H1 (cell line): ENCODE measurements around the gene ANKRD6. TPM values are rescaled to one million over a fixed set of nuclear protein-coding genes. Genes with fewer than 3 reads are reported as not detected.

Experiments
- CTCF ChIA-PET: fragments of 300-600 bp; sonication (Branson Sonifier 250); formaldehyde crosslinking; loops from one replicate; lab custom pipeline; 2021; ENCODE audit not compliant: partially characterized antibody; lab: Charles Lee
- POLR2A ChIA-PET: fragments of 300-600 bp; sonication (Branson Sonifier 250); formaldehyde crosslinking; loops from one replicate; lab custom pipeline; 2021; ENCODE audit warnings: inconsistent platforms; ENCODE audit not compliant: partially characterized antibody; lab: Charles Lee
- DNase-seq, 2 experiments: peaks; one replicate each; pipeline versions ENCODE4 v3.0.0 to v3.0.0-alpha.2; 2010 to 2022; ENCODE audit warnings: low spot score in 2 of 2, low read depth in 1 of 2, mixed read lengths in 1 of 2
- FAIRE-seq: peaks from 2 replicates; lab custom pipeline; 2011; peaks lifted over from hg19 to GRCh38; lab: Jason Lieb, UNC
- H2AFZ ChIP-seq: 2 replicates; pipeline ENCODE4 v1.8.1; 2012; ENCODE audit warnings: low read length, inconsistent platforms
- H2AK5ac ChIP-seq: 2 replicates; pipeline ENCODE4 v1.6.1; 2013; ENCODE audit warnings: low read depth, low read length
- H2BK120ac ChIP-seq: replicated peaks from 2 replicates; pipeline ENCODE3; 2013; ENCODE audit warnings: low read depth, low read length, inconsistent platforms
- H2BK12ac ChIP-seq: 2 replicates; pipeline ENCODE4 v1.6.1; 2013; ENCODE audit warnings: low read depth, low read length
- H2BK15ac ChIP-seq: 2 replicates; pipeline ENCODE4 v1.6.1; 2013; ENCODE audit warnings: low read length
- H2BK20ac ChIP-seq: 2 replicates; pipeline ENCODE4 v1.6.1; 2013; ENCODE audit warnings: low read length
- H2BK5ac ChIP-seq: 2 replicates; pipeline ENCODE4 v1.6.1; 2013; ENCODE audit warnings: low read depth, low read length
- H3K14ac ChIP-seq: 2 replicates; pipeline ENCODE4 v1.6.1; 2013; ENCODE audit warnings: inconsistent platforms; ENCODE audit not compliant: insufficient read length
- H3K18ac ChIP-seq: 2 replicates; pipeline ENCODE4 v1.6.1; 2013; ENCODE audit warnings: low read length; ENCODE audit errors: extremely low read depth
- H3K23ac ChIP-seq: 2 replicates; pipeline ENCODE4 v1.6.1; 2013; ENCODE audit warnings: inconsistent platforms; ENCODE audit not compliant: insufficient read length
- H3K23me2 ChIP-seq: 2 replicates; pipeline ENCODE4 v1.6.1; 2013; ENCODE audit warnings: low read depth, low read length
- H3K27ac ChIP-seq: 2 replicates; pipeline ENCODE4 v1.6.1; 2011; ENCODE audit warnings: low read depth, low read length, inconsistent platforms
- H3K27me3 ChIP-seq, 4 experiments: replicated peaks in 1 of 4; 1 replicate in 1 of 4; 2 replicates in 3 of 4; pipeline versions ENCODE4 v1.6.1 to v1.8.1; 2011 to 2013; ENCODE audit warnings: low read length in 3 of 4, mild to moderate bottlenecking in 3 of 4, inconsistent platforms in 2 of 4, mixed read lengths in 2 of 4, moderate library complexity in 1 of 4; ENCODE audit not compliant: control insufficient read depth in 3 of 4, insufficient read depth in 3 of 4; ENCODE audit errors: extremely low read depth in 1 of 4
- H3K36me3 ChIP-seq, 4 experiments: 2 replicates each; pipeline versions ENCODE4 v1.6.1 to v1.8.1; 2011 to 2013; ENCODE audit warnings: mild to moderate bottlenecking in 4 of 4, low read length in 3 of 4, moderate library complexity in 2 of 4, control low read depth in 1 of 4, inconsistent platforms in 1 of 4; ENCODE audit not compliant: insufficient read depth in 4 of 4, control insufficient read depth in 2 of 4
- H3K4ac ChIP-seq: replicated peaks from 2 replicates; pipeline ENCODE3; 2013; ENCODE audit warnings: low read length, low read depth, mixed read lengths, inconsistent platforms; ENCODE audit not compliant: insufficient read length
- H3K4me1 ChIP-seq, 4 experiments: replicated peaks in 1 of 4; 1 replicate in 1 of 4; 2 replicates in 3 of 4; pipeline versions ENCODE4 v1.6.1 to v1.8.1; 2011 to 2013; ENCODE audit warnings: low read length in 3 of 4, inconsistent platforms in 2 of 4, mixed read lengths in 1 of 4; ENCODE audit not compliant: insufficient read depth in 4 of 4, control insufficient read depth in 3 of 4
- H3K4me2 ChIP-seq, 2 experiments: 2 replicates each; pipeline versions ENCODE4 v1.6.1 to v1.8.1; 2011 to 2013; ENCODE audit warnings: low read depth in 2 of 2, low read length in 2 of 2, control low read depth in 1 of 2, inconsistent platforms in 1 of 2, mild to moderate bottlenecking in 1 of 2; ENCODE audit not compliant: insufficient read depth in 1 of 2
- H3K4me3 ChIP-seq, 4 experiments: fragments of 200-600, 300-600 bp in 1 of 4; sonication (generic), shearing (Covaris generic), sonication (Bioruptor Twin) in 1 of 4; 2 replicates each; pipeline versions ENCODE4 v1.5.1 to v1.8.1; 2011 to 2016; ENCODE audit warnings: low read length in 4 of 4, low read depth in 3 of 4, control low read depth in 2 of 4, inconsistent platforms in 2 of 4, mild to moderate bottlenecking in 2 of 4, mixed read lengths in 1 of 4, moderate library complexity in 1 of 4; ENCODE audit not compliant: insufficient read depth in 2 of 4; ENCODE audit errors: extremely low read depth in 1 of 4
- H3K56ac ChIP-seq: replicated peaks from 2 replicates; pipeline ENCODE3; 2013; ENCODE audit warnings: low read depth, mild to moderate bottlenecking, mixed read lengths, low read length, inconsistent platforms; ENCODE audit not compliant: insufficient read length
- H3K79me1 ChIP-seq: 2 replicates; pipeline ENCODE4 v1.6.1; 2013; ENCODE audit warnings: low read depth, low read length, control low read depth
- H3K79me2 ChIP-seq, 2 experiments: 2 replicates each; pipeline versions ENCODE4 v1.6.1 to v1.8.1; 2012 to 2013; ENCODE audit warnings: low read length in 2 of 2, mild to moderate bottlenecking in 2 of 2, inconsistent platforms in 1 of 2; ENCODE audit not compliant: insufficient read depth in 2 of 2, control insufficient read depth in 1 of 2
- H3K9ac ChIP-seq, 4 experiments: replicated peaks in 1 of 4; 1 replicate in 1 of 4; 2 replicates in 3 of 4; pipeline versions ENCODE4 v1.6.1 to v1.8.1; 2011 to 2013; ENCODE audit warnings: low read depth in 3 of 4, low read length in 3 of 4, control low read depth in 2 of 4, mild to moderate bottlenecking in 2 of 4, moderate library complexity in 2 of 4, inconsistent platforms in 1 of 4; ENCODE audit errors: extremely low read depth in 1 of 4
- H3K9me3 ChIP-seq, 2 experiments: 2 replicates each; pipeline versions ENCODE4 v1.6.1 to v1.8.1; 2012 to 2013; ENCODE audit warnings: mild to moderate bottlenecking in 2 of 2, moderate library complexity in 2 of 2, control low read depth in 1 of 2, inconsistent platforms in 1 of 2, low read depth in 1 of 2, low read length in 1 of 2, mixed read lengths in 1 of 2; ENCODE audit not compliant: insufficient read depth in 2 of 2
- H4K20me1 ChIP-seq, 2 experiments: replicated peaks in 1 of 2; 2 replicates each; pipeline versions ENCODE3 to v1.8.1; 2011 to 2013; ENCODE audit warnings: inconsistent platforms in 2 of 2, low read length in 2 of 2, mild to moderate bottlenecking in 1 of 2; ENCODE audit not compliant: insufficient read depth in 2 of 2, control insufficient read depth in 1 of 2
- H4K5ac ChIP-seq: 2 replicates; pipeline ENCODE4 v1.6.1; 2013; ENCODE audit warnings: low read length, low read depth, mixed read lengths, inconsistent platforms; ENCODE audit not compliant: insufficient read length
- H4K8ac ChIP-seq: 2 replicates; pipeline ENCODE4 v1.8.0; 2013; ENCODE audit warnings: mild to moderate bottlenecking, moderate library complexity, low read length, inconsistent platforms; ENCODE audit not compliant: insufficient read depth; ENCODE audit errors: extremely low read depth
- H4K91ac ChIP-seq: replicated peaks from 2 replicates; pipeline ENCODE3; 2013; ENCODE audit warnings: low read length, mixed read lengths, inconsistent platforms; ENCODE audit not compliant: insufficient read length
- BACH1 ChIP-seq: IDR thresholded peaks from 2 replicates; pipeline ENCODE4 v1.6.1; 2012; ENCODE audit warnings: low read length, improper control_type of control experiment
- BRCA1 ChIP-seq: IDR thresholded peaks from 2 replicates; pipeline ENCODE4 v1.6.1; 2012; ENCODE audit warnings: low read depth, low read length, improper control_type of control experiment
- KDM4A ChIP-seq: IDR thresholded peaks from one replicate; pipeline ENCODE4 v1.7.1; 2012; ENCODE audit warnings: low read depth, mild to moderate bottlenecking, moderate library complexity, low read length, inconsistent platforms; ENCODE audit not compliant: severe bottlenecking
- MAX ChIP-seq: IDR thresholded peaks from 2 replicates; pipeline ENCODE4 v1.6.1; 2012; ENCODE audit warnings: inconsistent platforms
- PHF8 ChIP-seq: fragments of 200-600 bp; sonication (generic); conservative IDR thresholded peaks from 2 replicates; pipeline ENCODE4 v1.7.1; 2012; ENCODE audit warnings: low read depth, mild to moderate bottlenecking, inconsistent platforms, low read length, moderate library complexity
- POLR2AphosphoS5 ChIP-seq: IDR thresholded peaks from 2 replicates; pipeline ENCODE4 v1.6.1; 2011; ENCODE audit warnings: low read depth, low read length
- POU5F1 ChIP-seq: IDR thresholded peaks from 2 replicates; pipeline ENCODE4 v1.6.1; 2011; ENCODE audit warnings: low read depth, mild to moderate bottlenecking, low read length, moderate library complexity
- SP2 ChIP-seq: IDR thresholded peaks from 2 replicates; pipeline ENCODE4 v1.6.1; 2012; ENCODE audit warnings: mild to moderate bottlenecking, low read length, inconsistent platforms
- TBP ChIP-seq: IDR thresholded peaks from 2 replicates; pipeline ENCODE4 v1.6.1; 2011; ENCODE audit warnings: low read depth, low read length, improper control_type of control experiment
- TCF12 ChIP-seq: IDR thresholded peaks from 2 replicates; pipeline ENCODE4 v1.6.1; 2011; ENCODE audit warnings: low read depth, mild to moderate bottlenecking, low read length
- WGBS, 2 experiments: shearing (Covaris generic) in 1 of 2; methylation state at CpG; one replicate each; pipeline versions ENCODE4 v1.1.6 to v1.1.7; 2013 to 2015; ENCODE audit warnings: low lambda C conversion rate in 2 of 2, mixed read lengths in 2 of 2, inconsistent platforms in 1 of 2, low coverage in 1 of 2, missing lambda C conversion rate in 1 of 2; ENCODE audit not compliant: insufficient replicate concordance in 2 of 2, insufficient coverage in 1 of 2, insufficient read length in 1 of 2; ENCODE audit errors: extremely low coverage in 1 of 2, missing lambda C conversion rate in 1 of 2; 5-methylcytosine and 5-hydroxymethylcytosine counted together
- polyA plus RNA-seq, 7 experiments: library from polyadenylated mRNA; depleted of rRNA in 3 of 7; stranded (reverse) in 5 of 7; unstranded in 2 of 7; fragments of >200 nt in 5 of 7; fragments of 200-250 nt in 2 of 7; gene quantifications; 1 replicate in 5 of 7; 2 replicates in 1 of 7; 4 replicates in 1 of 7; pipeline versions ENCODE4 v1.2.1 to v1.2.3, GENCODE V29; 2011 to 2013; ENCODE audit warnings: missing spikeins in 2 of 7, mixed read lengths in 2 of 7
- total RNA-seq: library from RNA; stranded (reverse); fragmentation: NEBNext Ultra II Directional; extraction: Animal tissue kit (Norgen Biotek cat#: 25700); gene quantifications from 2 replicates; pipeline ENCODE4 v1.2.1, GENCODE V29; 2021
- TF ChIP-seq, protein P1 (sequence below): IDR thresholded peaks from 2 replicates; pipeline ENCODE4 v1.6.1; 2011; ENCODE audit warnings: low read depth, mild to moderate bottlenecking, low read length; ENCODE audit not compliant: insufficient read depth

ANKRD6 gene
- total and polyA plus RNA-seq, 2 of the 8 experiments (the other 6 are each of a cell fraction or from before 2014, with no cell fraction given): 5.9 to 12.8 TPM

DNA sequence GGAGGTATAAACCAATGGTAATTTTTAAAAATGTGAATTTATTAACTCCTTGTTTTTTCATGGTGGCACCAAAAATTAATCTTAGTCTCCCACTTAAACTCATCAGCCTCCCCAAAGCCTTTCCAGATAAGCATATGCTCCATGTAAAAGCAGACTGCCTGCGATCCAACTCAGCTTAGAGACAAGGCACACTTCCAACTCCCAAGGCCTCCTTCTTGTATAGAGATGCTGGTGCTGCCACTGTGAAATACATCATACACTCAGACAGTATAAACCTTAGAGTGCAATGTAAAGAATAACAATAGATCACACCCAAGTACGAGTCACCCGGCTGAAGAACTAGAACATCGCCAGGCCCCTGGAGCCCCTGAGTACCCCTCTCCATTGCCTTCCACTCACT, 2.0 kb downstream of the ANKRD6 start:
- H3K27me3 ChIP-seq: peaks cover 0 to 18% (median 6%) of the 10 kb centered on the region in 4 experiments; a peak in 5 of 7 replicates
- H3K18ac ChIP-seq: no peak overlapping the region
- H3K27ac ChIP-seq: no peak overlapping the region
- H3K36me3 ChIP-seq: no peaks in the 10 kb centered on the region
- ChIA-PET POLR2A (no interaction called here), CTCF (interaction anchor here (0.5 to 1.8 kb wide), 6 partner anchors 9 to 273 kb away, joined by 3 to 15 read pairs (median 4); no protein-coding TSS in a partner anchor)
- no peak overlapping the region for H2AFZ ChIP-seq
- TF ChIP-seq MAX (no peak), POU5F1 (no peak), TCF12 (no peak), BRCA1 (no peak), BACH1 (no peak), SP2 (no peak), PHF8 (no peak), POLR2AphosphoS5 (no peak), TBP (no peak), KDM4A (no peak)
- TF ChIP-seq, protein P1, sequence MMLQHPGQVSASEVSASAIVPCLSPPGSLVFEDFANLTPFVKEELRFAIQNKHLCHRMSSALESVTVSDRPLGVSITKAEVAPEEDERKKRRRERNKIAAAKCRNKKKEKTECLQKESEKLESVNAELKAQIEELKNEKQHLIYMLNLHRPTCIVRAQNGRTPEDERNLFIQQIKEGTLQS: no peak
- DNase-seq (no peak), FAIRE-seq (no peak)
- H3K23me2 ChIP-seq: peaks cover 3% of the 10 kb centered on the region; the same call in 1 of the 2 replicates
- H3K4ac ChIP-seq: no peak overlapping the region
- H2BK20ac ChIP-seq: no peak overlapping the region
- H2BK5ac ChIP-seq: no peak overlapping the region
- no peak overlapping the region for H4K91ac ChIP-seq
- H4K8ac ChIP-seq: no peak overlapping the region
- WGBS, 2 experiments: 89% methylated on average over 4 of the region's 4 CpGs; no CpG with 5 or more reads in 1 of the 2 experiments
- H3K4me1 ChIP-seq: peaks cover 0 to 6% (median 2%) of the 10 kb centered on the region in 4 experiments; a peak in 3 of 7 replicates
- H3K23ac ChIP-seq: no peak overlapping the region
- no peak overlapping the region for H2BK12ac ChIP-seq
- H2BK120ac ChIP-seq: no peak overlapping the region
- no peak overlapping the region for H3K9ac ChIP-seq
- H3K14ac ChIP-seq: no peak overlapping the region
- no peak overlapping the region for H2AK5ac ChIP-seq
- no peak overlapping the region for H3K4me3 ChIP-seq
- H4K20me1 ChIP-seq: no peaks in the 10 kb centered on the region
- no peak overlapping the region for H3K56ac ChIP-seq
- H3K79me2 ChIP-seq: no peaks in the 10 kb centered on the region
- no peaks in the 10 kb centered on the region for H3K9me3 ChIP-seq
- H4K5ac ChIP-seq: no peak overlapping the region
- H3K4me2 ChIP-seq: no peak overlapping the region
- H2BK15ac ChIP-seq: no peak overlapping the region
- H3K79me1 ChIP-seq: no peaks in the 10 kb centered on the region
